CD4-positive, alpha-beta T cell (primary cell): Measurements from ENCODE around the gene RAB6B. TPM values are rescaled to one million over a fixed set of nuclear protein-coding genes. Genes with fewer than 3 reads are reported as not detected.

Experiments used
- ATAC-seq: fragments of 200-7000 bp; cut with Tn5 transposase; one replicate; pipeline ENCODE4 v1.10.0; 2022; ENCODE audit warnings: mild to moderate bottlenecking; ENCODE audit not compliant: poor library complexity
- CTCF ChIA-PET: fragments of 350-600 bp; sonication (Branson Sonifier 250); formaldehyde crosslinking; loops from one replicate; lab custom pipeline; 2021; ENCODE audit warnings: antibody characterized with exemption, inconsistent platforms; lab: Charles Lee
- POLR2A ChIA-PET: fragments of 350-600 bp; sonication (Branson Sonifier 250); formaldehyde crosslinking; loops from one replicate; lab custom pipeline; 2021; ENCODE audit warnings: antibody characterized with exemption, inconsistent platforms; lab: Charles Lee
- DNase-seq, 14 experiments: peaks; one replicate each; pipeline ENCODE4 v3.0.0-alpha.2; 2013 to 2020; ENCODE audit warnings: mixed read lengths in 2 of 14
- H3K27ac ChIP-seq, 2 donors: one replicate each; pipeline versions ENCODE4 v1.5.1 to v1.7.0; 2013; ENCODE audit warnings: low read length in 2 of 2, low read depth in 1 of 2, mild to moderate bottlenecking in 1 of 2
- H3K27me3 ChIP-seq, 2 experiments: 1 replicate in 1 of 2; 2 replicates in 1 of 2; pipeline versions ENCODE4 v1.6.1 to v1.7.0; 2013; ENCODE audit warnings: low read length in 2 of 2, control low read depth in 1 of 2, mild to moderate bottlenecking in 1 of 2, moderate library complexity in 1 of 2; ENCODE audit not compliant: insufficient read depth in 2 of 2, control insufficient read depth in 1 of 2
- H3K36me3 ChIP-seq: one replicate; pipeline ENCODE4 v1.6.1; 2013; ENCODE audit warnings: low read length, control low read depth; ENCODE audit not compliant: insufficient read depth
- H3K4me1 ChIP-seq: one replicate; pipeline ENCODE4 v1.6.1; 2013; ENCODE audit warnings: low read length, control low read depth; ENCODE audit not compliant: insufficient read depth
- H3K4me3 ChIP-seq: one replicate; pipeline ENCODE4 v1.5.1; 2013; ENCODE audit warnings: mild to moderate bottlenecking, low read length, moderate library complexity
- H3K9me3 ChIP-seq, 2 experiments: 1 replicate in 1 of 2; 2 replicates in 1 of 2; pipeline versions ENCODE4 v1.6.1 to v1.7.0; 2013; ENCODE audit warnings: low read length in 2 of 2, mild to moderate bottlenecking in 2 of 2, control low read depth in 1 of 2, moderate library complexity in 1 of 2; ENCODE audit not compliant: control insufficient read depth in 1 of 2, insufficient read depth in 1 of 2
- H3K27ac Mint-ChIP-seq: one replicate; pipeline ENCODE4 v1.8.0; 2020; ENCODE audit warnings: mixed read lengths
- H3K27me3 Mint-ChIP-seq: one replicate; pipeline ENCODE4 v1.8.0; 2021; ENCODE audit warnings: mixed read lengths
- H3K36me3 Mint-ChIP-seq: one replicate; pipeline ENCODE4 v1.8.0; 2021; ENCODE audit warnings: low read depth, mixed read lengths
- H3K4me1 Mint-ChIP-seq: one replicate; pipeline ENCODE4 v1.8.0; 2021; ENCODE audit warnings: low read depth, mixed read lengths
- H3K4me3 Mint-ChIP-seq: one replicate; pipeline ENCODE4 v1.8.0; 2020; ENCODE audit warnings: mild to moderate bottlenecking, mixed read lengths
- H3K9me3 Mint-ChIP-seq: one replicate; pipeline ENCODE4 v1.8.0; 2020; ENCODE audit warnings: mixed read lengths
- CTCF ChIP-seq: fragments of 200-600 bp; IDR thresholded peaks from one replicate; pipeline ENCODE4 v1.8.0; 2022; ENCODE audit warnings: antibody characterized with exemption, mild to moderate bottlenecking
- intact Hi-C, 2 experiments: fragments of 100-400 bp; cut with DNase I in 1 of 2; cut with micrococcal nuclease in 1 of 2; formaldehyde crosslinking; loops; one replicate each; pipeline versions ENCODE4 v1.15.1 to v1.9.0; 2023 to 2025; cut with DNase I, micrococcal nuclease
- total RNA-seq, 174 experiments: library from RNA in 2 of 174; stranded (reverse) in 2 of 174; gene quantifications; one replicate each; pipeline ENCODE4 v1.2.3 and lab custom pipeline; 2021 to 2026

Gene RAB6B
- total RNA-seq, 2 experiments from 2014 or later, result not detected

- no peaks in the 10 kb centered on the region for H3K4me1 Mint-ChIP-seq
- no peaks in the 10 kb centered on the region for H3K27me3 ChIP-seq
- no peak overlapping the region for H3K27ac Mint-ChIP-seq
- POLR2A ChIA-PET, result no interaction called here
- ATAC-seq (no peak), DNase-seq (no peak)
- intact Hi-C loops, result loop anchor here in 1 of 2 experiments (5.0 kb wide), 1 partner anchor 80 kb away; no protein-coding TSS in a partner anchor
- no peaks in the 10 kb centered on the region for H3K36me3 ChIP-seq
- peaks cover 3% of the 10 kb centered on the region for H3K4me1 ChIP-seq
- H3K9me3 Mint-ChIP-seq, result no peaks in the 10 kb centered on the region
- CTCF ChIA-PET, result no interaction called here
- H3K4me3 Mint-ChIP-seq, result no peak overlapping the region
- H3K27me3 Mint-ChIP-seq, result no peaks in the 10 kb centered on the region
- no peak for TF ChIP-seq CTCF
- no peaks in the 10 kb centered on the region for H3K36me3 Mint-ChIP-seq
- H3K9me3 ChIP-seq, result no peaks in the 10 kb centered on the region
- no peak overlapping the region for H3K4me3 ChIP-seq
- no peak overlapping the region for H3K27ac ChIP-seq
Measured at GRCh38 chr3:133857767-133858166, 37.9 kb downstream of the RAB6B start.

- TF ChIP-seq CTCF, result no peak
- POLR2A ChIA-PET, result no interaction called here
- no peaks in the 10 kb centered on the region for H3K27me3 Mint-ChIP-seq
- H3K27ac ChIP-seq, result no peak overlapping the region
- no peak overlapping the region for H3K4me3 ChIP-seq
- H3K4me1 Mint-ChIP-seq, result no peaks in the 10 kb centered on the region
- no peak for DNase-seq
- no peaks in the 10 kb centered on the region for H3K9me3 ChIP-seq
- no peaks in the 10 kb centered on the region for H3K27me3 ChIP-seq
- H3K36me3 ChIP-seq, result no peaks in the 10 kb centered on the region
- intact Hi-C loops, result loop anchor here in 1 of 2 experiments (5.0 kb wide), 1 partner anchor 79 kb away; no protein-coding TSS in a partner anchor
- no peaks in the 10 kb centered on the region for H3K36me3 Mint-ChIP-seq
- CTCF ChIA-PET, result no interaction called here
- H3K27ac Mint-ChIP-seq, result no peak overlapping the region
- no peaks in the 10 kb centered on the region for H3K9me3 Mint-ChIP-seq
- H3K4me3 Mint-ChIP-seq, result no peak overlapping the region
- ATAC-seq, result no peak
- H3K4me1 ChIP-seq, result peaks cover 3% of the 10 kb centered on the region
Measured at GRCh38 chr3:133856316-133856715, 39.4 kb downstream of the RAB6B start.

GRCh38 chr3:133855772-133856171, 39.9 kb downstream of the RAB6B start:
- DNase-seq (no peak), ATAC-seq (no peak)
- Mint-ChIP-seq H3K27ac (no peak overlapping the region), H3K4me1 (no peaks in the 10 kb centered on the region), H3K27me3 (no peaks in the 10 kb centered on the region), H3K36me3 (no peaks in the 10 kb centered on the region), H3K4me3 (no peak overlapping the region), H3K9me3 (no peaks in the 10 kb centered on the region)
- no peaks in the 10 kb centered on the region for H3K36me3 ChIP-seq
- H3K4me3 ChIP-seq, result no peak overlapping the region
- H3K27ac ChIP-seq, result no peak overlapping the region
- ChIA-PET POLR2A (no interaction called here), CTCF (no interaction called here)
- no peaks in the 10 kb centered on the region for H3K9me3 ChIP-seq
- peaks cover 3% of the 10 kb centered on the region for H3K4me1 ChIP-seq
- intact Hi-C loops, result loop anchor here in 1 of 2 experiments (5.0 kb wide), 1 partner anchor 78 kb away; no protein-coding TSS in a partner anchor
- no peaks in the 10 kb centered on the region for H3K27me3 ChIP-seq
- TF ChIP-seq CTCF, result no peak
